T follicular helper cell (primary cell): ENCODE data around the gene EVC2.
"Not testable (repeated sequence)": the region's sequence is repeated elsewhere in the genome, so short reads cannot be mapped to it uniquely, and the experiment has no call there.

ENCODE experiments used
- DNase-seq: peaks from one replicate; pipeline ENCODE4 v3.0.0-alpha.2; 2020; ENCODE audit warnings: low read depth

EVC2 gene

GRCh38 chr4:5742388-5742787 is 34.0 kb upstream of the EVC2 start:
- no peak for DNase-seq

DNA sequence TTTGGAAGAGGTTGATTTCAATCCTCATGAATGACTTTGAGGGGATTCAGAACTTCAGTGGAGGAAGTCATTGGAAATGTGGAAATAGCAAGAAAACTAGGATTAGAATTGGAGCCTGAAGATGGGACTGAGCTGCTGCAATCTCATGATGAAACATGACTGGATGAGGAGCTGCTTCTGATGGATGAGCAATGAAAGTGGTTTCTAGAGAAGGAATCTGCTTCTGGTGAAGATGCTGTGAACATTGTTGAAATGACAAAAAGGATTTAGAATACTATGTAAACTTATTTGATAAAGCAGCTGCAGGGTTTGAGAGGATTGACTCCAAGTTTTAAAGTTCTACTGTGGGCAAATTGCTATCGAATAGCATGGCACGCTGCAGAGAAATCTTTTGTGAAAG is 29.7 kb upstream of the EVC2 start:
- DNase-seq: no peak

DNA sequence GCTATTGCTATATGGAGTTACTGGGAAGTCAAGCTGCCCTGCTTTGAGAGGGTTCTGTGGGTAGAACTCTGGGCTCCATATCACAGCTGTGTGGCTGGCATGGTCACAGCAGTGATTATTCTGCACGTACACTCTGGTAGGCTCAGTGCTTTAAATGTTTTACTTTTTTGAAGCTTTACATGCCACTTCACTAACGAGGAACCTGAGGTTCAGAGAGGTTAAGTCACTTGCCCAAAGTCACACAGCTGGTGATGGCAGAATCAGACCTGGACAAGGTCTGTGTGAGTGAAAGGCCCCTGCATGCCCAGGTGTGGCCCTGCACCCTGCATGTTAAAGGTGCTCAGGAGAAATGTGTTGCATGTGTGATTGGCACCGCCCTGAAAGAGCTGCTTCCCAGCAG is 27.1 kb upstream of the EVC2 start:
- DNase-seq: no peak

DNA sequence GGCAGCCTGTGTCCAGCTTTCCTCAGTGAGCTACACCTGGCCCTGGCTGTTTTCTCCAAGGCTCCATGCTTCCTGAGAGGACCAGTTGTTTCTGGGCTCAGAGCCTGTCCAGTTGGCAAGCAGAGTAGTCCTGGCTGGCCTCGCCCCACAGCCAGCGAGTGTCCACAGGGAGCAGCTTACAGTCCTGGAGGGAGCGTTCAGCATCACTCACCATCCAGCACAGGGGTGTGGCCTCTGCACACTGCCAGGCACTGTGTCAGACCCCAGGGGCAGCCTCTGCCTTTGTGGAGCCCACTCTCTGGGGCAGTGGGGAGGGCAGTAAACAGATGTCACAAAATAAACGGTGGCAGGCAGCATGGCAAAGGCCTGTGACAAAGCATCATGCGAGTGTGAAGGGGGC is 26.5 kb upstream of the EVC2 start:
- no peak for DNase-seq

GRCh38 chr4:5732158-5732557 is 23.8 kb upstream of the EVC2 start:
- DNase-seq: no peak

DNA sequence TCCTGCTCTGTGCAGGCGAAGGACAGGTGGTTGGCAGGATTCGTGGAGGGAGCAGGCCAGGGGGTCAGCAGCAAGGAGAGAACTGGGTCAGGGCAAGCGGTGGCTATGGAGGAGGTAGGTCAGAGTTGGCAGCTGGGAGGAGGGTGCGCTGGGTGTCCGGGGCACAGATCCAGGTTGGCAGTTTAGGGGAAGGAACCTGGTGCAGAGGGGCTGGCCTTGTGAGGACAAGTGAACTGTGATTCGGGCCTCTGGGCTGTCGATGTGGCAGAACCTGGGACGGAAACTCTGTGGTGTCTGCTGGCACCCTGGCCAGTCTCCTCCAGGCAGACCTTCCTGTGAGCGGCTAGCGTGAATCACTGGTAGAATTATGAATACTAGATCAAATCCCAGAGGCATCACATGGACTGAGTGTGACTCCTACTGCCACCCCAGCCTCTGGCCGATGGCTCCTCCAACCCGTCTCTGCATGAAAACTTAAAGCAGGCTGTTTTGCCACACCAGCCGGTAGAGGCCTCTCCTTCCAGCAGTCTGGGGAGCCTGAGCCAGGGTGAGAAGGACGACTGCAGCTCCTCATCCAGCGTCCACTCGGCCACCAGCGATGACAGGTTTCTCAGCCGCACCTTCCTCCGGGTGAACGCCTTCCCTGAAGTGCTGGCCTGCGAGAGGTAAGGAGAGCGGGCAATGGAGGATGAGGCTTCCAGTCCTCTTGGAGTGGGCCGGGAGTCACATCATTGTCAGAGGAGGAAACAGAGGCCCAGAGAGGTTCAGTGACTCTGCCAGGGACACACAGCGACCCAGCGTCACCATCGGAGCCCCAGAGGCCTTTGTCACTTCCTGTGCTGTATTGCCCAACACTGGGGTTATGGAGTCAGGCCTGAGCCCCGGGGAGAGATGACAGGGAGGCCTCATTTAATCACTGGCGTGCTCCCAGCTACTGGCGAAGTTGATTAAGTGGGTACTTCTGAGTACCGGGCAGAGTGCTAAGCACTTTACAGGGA is 22.9 kb upstream of the EVC2 start:
- DNase-seq: no peak

DNA sequence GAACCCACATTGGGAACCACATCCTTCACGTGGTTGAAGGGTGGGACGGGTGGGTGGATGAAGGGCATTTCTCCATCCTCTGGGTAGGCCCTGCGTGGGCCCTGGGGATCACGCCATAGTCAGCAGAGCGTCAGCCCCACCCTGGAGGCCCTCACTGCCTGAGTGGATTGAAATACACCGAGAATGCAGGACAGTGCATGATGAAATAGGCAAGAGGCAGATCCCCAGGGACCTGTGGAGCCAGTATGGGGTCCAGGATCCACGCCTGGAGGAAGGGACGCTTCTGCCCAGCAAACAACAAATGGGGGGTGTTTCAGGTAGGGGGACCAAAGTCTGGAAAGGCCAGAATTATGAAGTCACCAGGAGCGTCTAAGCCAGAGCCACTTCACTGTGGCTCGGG is 22.1 kb upstream of the EVC2 start:
- no peak for DNase-seq

GRCh38 chr4:5728412-5728811 is 20.1 kb upstream of the EVC2 start:
- DNase-seq: not testable (repeated sequence)

DNA sequence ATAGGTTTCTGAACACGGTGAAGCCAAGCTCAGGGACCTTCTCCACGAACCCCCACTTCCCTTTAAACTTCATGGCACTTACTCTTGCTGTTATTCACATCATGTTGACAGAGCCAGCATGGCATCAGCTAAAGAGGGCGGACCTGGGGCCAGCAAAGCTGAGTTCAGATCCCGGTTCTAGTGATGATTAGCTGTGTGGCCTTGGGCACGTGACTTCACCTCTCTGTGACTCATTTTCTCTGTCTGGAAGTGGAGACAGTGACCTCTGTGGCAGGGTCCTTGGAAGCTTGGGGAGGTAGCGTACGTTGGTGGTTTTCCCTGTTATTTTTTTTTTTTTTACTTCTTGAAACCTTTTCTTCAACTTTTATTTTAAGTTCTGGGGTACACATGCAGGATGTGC is 16.0 kb upstream of the EVC2 start:
- no peak for DNase-seq

- DNase-seq: no peak
Observed at GRCh38 chr4:5722328-5722727, 14.0 kb upstream of the EVC2 start.

- DNase-seq: no peak
Observed at GRCh38 chr4:5721923-5722322, 13.6 kb upstream of the EVC2 start.

GRCh38 chr4:5720980-5721379 is 12.6 kb upstream of the EVC2 start:
- DNase-seq: no peak

GRCh38 chr4:5720157-5720850 is 11.9 kb upstream of the EVC2 start:
- no peak for DNase-seq

DNA sequence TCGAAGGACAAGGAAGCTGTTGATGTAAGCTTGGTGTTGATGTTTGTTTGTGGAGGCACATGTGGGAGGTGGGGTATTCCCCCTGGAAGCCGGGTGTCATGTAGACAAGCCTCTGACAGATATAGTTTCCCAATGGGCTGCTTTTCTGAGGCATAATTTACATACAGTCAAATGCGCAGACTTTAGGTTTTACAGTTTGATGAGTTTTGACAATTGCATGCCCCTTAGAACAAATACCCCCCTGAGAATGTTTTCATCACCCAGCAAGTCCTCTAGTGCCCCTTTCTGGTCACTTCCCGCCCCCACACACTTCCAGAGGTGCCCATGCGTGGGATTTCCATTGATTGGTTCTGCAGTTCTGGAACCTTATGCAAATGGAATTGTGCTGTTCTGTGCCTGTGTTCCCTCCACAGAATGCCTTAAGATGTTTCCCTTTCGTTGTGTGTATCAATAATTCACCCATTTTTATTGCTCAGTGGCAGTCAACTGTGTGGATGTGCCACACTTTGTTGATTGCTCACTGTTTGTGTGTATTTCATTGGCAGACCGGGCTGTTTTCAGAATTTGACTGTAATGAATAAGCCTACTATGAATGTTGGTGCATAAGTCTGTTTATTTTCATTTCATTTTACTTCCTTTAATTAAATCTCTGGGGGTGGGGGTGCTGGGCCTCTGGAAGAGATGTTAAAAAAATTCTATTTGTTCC is 11.1 kb upstream of the EVC2 start:
- DNase-seq: no peak

GRCh38 chr4:5718411-5718810 is 10.1 kb upstream of the EVC2 start:
- DNase-seq: no peak

DNA sequence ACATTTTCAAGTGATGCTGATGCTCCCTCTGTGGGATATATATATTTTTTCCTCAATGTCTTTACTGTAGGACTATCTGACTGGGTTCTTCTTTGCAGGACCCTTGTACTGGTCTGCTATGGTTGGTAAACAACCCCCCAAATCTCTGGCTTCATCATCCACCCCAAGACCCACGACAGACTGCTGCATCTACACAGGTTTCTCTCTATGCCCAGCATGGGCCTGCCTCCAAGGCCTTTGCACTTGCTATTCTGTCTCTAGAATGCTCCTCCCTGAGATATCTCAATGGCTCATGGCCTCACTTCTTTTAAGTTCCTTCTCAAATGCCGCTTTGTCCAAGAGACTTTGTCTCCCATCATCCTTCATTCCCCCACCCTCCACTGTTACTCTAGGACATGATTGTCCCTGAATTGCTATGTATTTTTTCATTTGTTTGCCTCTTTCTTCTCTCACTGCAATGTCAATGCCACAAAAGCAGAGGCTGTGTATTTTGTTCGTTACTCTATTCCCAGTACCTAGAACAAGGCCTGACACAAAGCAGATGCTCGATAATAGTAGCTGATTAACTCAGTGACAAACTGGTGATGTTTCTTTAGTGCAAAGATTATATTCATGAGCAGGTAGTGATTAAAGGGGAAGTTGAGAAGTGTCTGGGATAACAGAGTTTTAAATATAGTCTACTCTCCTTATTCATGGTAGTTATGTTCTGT is 9.2 kb upstream of the EVC2 start:
- no peak for DNase-seq

- DNase-seq: no peak
Observed at GRCh38 chr4:5716391-5716790, 8.0 kb upstream of the EVC2 start.

GRCh38 chr4:5715357-5715756 is 7.0 kb upstream of the EVC2 start:
- DNase-seq: no peak

GRCh38 chr4:5713861-5714260 is 5.5 kb upstream of the EVC2 start:
- no peak for DNase-seq

GRCh38 chr4:5712931-5713330 is 4.6 kb upstream of the EVC2 start:
- no peak for DNase-seq

DNA sequence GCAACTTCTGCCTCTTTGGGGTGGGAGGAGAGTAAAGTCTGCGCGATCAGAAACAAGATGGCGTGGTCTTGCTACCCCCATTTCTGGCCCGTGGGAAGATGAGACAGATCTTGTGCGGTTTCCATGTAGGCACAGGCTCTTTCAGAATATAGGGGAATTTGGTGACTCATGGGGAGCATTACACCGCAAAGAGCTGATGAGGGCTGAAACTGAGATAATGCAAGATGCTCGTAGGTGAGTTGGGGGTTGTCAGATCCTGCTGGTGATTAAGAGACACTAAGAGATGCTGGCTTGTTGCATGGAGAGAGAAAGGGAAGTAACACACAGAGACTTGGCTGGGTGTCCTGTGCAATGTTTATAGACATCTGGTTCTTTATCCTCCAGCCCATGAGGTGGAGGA is 4.2 kb upstream of the EVC2 start:
- DNase-seq: no peak
